HG02870 (cell line): ENCODE data around the gene GALR3.

ENCODE experiments used
- ATAC-seq: cut with Tn5 transposase; IDR thresholded peaks from one replicate; pipeline ENCODE4 v1.9.1; 2021; ENCODE audit warnings: mild to moderate bottlenecking, moderate library complexity; ENCODE audit not compliant: unreplicated experiment

The GALR3 gene

GRCh38 chr22:37855462-37855861 lies 32.3 kb downstream of the GALR3 start:
- ATAC-seq = no peak

GRCh38 chr22:37860796-37861421 lies 37.7 kb downstream of the GALR3 start:
- ATAC-seq = no peak

DNA sequence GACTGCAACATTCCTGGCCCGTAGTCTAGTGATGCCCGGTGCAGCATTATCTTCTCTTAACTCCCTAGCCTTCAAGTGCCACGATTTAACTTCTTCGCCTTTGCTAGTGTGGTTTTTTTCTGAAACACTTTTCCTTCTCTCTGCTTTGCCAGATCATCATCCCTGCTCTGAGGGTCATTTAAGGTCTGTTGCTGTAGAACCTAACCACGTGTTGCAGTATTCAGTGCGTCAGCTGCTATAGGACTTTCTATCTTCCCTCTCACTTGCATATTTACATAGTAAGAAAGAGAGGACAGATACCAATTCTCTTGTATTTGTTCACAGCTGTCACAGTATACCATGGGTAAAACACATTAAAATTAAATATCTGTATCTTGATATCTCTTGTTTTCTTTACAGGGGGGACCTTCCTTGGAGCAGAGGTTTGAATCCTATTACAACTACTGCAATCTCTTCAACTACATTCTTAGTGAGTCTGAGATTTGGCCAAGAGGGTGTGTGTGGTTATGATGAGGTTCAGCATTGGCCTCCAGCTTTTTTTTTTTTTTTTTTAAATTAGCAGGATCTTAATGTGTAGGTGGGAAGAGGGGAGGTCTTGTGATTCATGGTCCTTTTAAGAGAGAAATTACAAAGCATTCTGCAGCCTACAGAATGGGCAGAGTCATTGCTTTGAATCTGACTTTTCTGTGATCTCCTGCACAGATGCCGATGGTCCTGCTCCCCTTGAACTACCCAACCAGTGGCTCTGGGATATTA lies 39.6 kb downstream of the GALR3 start:
- no peak for ATAC-seq

GRCh38 chr22:37865510-37865909 lies 42.3 kb downstream of the GALR3 start:
- no peak for ATAC-seq

GRCh38 chr22:37870273-37870672 lies 47.1 kb downstream of the GALR3 start:
- ATAC-seq = no peak
